Astrocyte of the cerebellum (primary cell): ENCODE measurements around the gene CTNNA3.

Experiments used
- DNase-seq: peaks from one replicate; pipeline ENCODE4 v3.0.0-alpha.2; 2011; ENCODE audit warnings: low read depth
- H3K4me3 ChIP-seq: 2 replicates; pipeline ENCODE4 v1.5.1; 2011; ENCODE audit warnings: mild to moderate bottlenecking, low read depth, low read length, moderate library complexity
- CTCF ChIP-seq: IDR thresholded peaks from 2 replicates; pipeline ENCODE4 v1.5.1; 2012; ENCODE audit warnings: low read length, low read depth, moderate library complexity, mild to moderate bottlenecking; ENCODE audit errors: missing control alignments
- in situ Hi-C: cut with HindIII; loops from 2 replicates; pipeline ENCODE4 v1.10.0; 2017; ENCODE audit warnings: low sequenced_read_pairs

CTNNA3 gene

DNA sequence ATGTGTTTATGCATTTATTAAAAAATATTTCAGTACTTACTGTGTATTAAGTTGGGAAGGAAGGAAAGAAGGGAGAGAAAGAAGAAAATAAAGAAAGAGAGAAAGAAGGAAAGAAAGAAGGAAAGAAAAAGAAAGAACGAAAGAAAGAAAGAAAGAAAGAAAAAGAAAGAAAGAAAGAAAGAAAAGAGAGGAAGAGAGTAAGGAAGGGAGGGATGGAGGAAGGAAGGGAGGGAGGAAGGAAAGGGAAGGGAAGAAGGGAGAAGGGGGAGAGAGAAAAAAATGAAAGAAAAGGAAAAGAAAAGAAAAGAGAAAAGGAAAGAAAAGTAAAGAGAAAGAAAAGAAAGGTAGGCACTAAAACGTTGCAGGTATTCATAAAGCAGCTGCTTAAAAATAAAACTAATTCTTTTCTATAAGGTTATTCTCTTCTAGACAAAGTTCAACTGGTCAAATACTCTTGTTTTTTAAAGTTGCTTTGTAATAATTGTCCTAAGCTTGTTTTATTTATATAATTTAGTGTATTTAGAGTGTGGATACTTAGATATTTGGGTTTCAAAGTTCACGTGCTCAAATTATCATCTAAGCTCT, 1473.4 kb downstream of the CTNNA3 start:
- in situ Hi-C loops, result no loop called here
- no peak overlapping the region for H3K4me3 ChIP-seq
- no peak for TF ChIP-seq CTCF
- no peak for DNase-seq

DNA sequence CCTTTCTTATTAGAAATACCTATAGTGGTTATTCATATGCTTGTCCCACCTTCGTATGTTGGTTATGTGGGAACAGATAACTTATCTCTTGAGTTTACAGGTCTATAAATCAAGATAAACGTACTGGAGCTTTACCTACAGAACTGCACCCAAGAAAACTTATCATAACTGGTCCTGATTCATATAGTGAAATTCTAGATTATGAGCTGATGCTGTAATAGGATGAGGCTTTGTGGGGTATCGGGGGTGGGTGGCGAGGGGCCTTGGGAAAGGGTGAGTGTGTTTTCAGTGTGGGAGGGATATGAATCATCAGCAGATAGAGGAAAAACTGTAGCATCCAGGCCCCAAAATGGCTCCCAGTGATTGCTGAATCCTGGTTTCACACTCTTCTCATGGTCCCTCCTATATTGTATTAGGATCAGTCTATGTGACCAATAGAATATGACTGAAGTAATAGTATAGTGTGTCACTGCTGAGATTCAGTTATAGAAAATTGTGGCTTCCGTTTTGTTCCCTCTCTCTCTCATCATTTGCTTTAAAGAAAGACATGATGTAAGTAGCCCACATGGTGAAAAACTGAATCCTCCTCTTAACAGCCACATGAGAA, 1476.9 kb downstream of the CTNNA3 start:
- TF ChIP-seq CTCF, result no peak
- no peak for DNase-seq
- in situ Hi-C loops, result no loop called here
- H3K4me3 ChIP-seq, result no peak overlapping the region

DNA sequence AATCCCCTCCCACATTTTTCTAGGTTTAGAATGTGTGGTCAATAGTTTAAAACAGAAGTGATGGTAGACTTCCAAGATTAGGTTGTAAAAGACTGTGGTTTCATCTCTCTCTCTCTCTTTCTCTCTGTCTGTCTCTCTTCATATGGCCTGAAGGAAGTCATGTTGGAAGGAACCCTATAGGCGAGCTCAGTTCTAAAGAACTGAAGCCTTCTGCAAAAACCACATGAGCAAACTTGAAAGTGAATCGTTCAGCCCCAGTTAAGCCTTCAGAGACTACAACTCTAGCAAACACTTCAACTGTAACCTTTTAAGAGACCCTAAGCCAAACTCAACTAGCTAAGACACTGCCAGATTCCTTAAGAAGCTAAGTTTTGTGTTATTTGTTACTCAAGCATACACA, 1477.7 kb downstream of the CTNNA3 start:
- in situ Hi-C loops, result no loop called here
- H3K4me3 ChIP-seq, result no peak overlapping the region
- TF ChIP-seq CTCF, result no peak
- DNase-seq, result no peak

DNA sequence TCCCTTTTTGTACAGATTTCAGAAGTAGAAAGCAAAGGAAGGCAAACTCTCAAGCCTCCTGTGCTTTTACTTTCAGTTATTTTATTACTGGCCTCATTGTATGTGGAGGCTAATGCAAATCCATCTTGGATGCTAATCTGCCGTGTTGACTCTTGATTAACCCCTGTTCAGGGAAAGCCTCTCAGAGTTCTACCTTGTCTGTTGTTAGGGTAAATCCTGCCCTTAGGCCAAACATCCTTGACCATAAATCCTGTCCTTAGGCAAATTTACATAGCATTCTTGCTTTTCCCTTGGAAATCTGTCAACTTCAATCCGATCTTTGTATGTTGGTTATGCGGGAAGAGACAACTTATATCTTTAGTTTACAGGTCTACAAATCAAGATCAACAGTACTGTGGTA, 1480.1 kb downstream of the CTNNA3 start:
- TF ChIP-seq CTCF, result no peak
- no peak for DNase-seq
- in situ Hi-C loops, result no loop called here
- H3K4me3 ChIP-seq, result no peak overlapping the region

- no peak overlapping the region for H3K4me3 ChIP-seq
- in situ Hi-C loops, result no loop called here
- DNase-seq, result no peak
- TF ChIP-seq CTCF, result no peak
Observed at GRCh38 chr10:66214721-66215404, 1481.1 kb downstream of the CTNNA3 start.

DNA sequence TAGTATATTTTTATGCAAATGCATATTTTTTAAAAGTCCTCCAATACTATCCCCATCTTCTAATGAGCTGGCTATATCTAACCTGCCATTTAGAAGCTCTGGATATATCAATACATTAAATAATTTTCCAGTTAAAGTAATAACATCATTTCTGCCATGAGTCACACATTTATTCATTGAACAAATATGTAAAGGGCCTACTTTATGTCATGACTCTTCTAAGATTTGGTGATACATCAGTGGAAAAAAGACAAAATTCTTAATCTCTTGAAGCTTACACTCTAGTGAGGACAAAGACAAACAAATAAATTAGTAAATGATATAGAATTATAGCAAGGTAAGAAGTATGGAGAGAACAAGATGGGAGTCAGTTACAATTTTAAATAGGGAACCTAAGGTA, 1487.0 kb downstream of the CTNNA3 start:
- DNase-seq, result no peak
- in situ Hi-C loops, result no loop called here
- H3K4me3 ChIP-seq, result no peak overlapping the region
- TF ChIP-seq CTCF, result no peak
